ENCODE results near the gene SEC22C.

SEC22C gene

DNA sequence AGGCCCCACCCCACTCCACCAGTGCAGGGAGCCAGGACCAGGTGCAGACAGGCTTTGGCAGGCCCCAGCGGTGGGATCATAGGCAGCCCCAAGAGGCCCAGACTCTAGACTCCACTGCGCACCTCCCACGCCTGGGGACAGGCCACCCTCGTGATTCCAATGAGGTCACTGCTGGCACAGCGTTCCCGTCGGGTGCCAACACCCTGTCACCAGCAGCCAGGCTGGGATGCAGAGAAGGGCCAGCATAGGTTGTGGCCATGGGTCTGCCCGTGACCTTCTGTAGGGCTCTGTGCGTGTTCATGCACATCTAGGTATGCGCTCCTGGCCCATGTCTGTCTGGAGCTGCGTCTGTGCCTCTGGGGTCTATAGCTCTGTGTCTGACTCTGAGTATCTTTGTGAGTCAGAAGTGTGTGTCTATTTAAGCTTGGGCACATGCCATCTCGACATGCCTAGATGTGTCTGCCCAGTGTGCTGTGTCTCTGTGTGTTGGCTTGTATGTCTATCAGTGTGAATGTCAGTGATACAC, 66.3 kb downstream of the SEC22C start:
- no peak for ATAC-seq
- Mint-ChIP-seq H3K36me3 (no peaks in the 10 kb centered on the region), H3K4me1 (peaks cover 17% of the 10 kb centered on the region), H3K4me3 (no peak overlapping the region), H3K27ac (peak overlapping the region; percentile 11), H3K9me3 (no peaks in the 10 kb centered on the region)
- no peak for DNase-seq (ENCODE audit: low spot score in 2 of 2)

DNA sequence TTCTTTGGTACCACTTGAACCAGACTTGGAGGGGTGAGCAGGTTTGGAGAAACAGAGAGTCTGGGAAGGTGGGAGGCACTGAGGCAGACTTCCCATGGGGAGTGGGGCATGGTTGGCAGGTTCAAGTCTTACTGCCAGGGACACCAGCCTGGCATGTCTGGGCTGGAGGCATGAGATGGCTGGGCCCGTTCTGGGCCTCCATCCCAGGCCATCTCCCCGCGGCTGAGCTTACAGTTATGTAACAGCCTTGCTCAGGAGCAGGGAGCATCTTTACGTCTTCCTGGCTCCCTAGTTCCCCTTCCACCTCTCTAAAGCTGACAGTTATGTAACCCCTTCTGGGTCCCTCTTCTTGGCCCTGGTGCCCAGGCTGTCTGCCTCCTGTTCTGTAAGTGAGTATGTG, 66.9 kb downstream of the SEC22C start:
- H3K36me3 Mint-ChIP-seq, result no peaks in the 10 kb centered on the region
- DNase-seq (ENCODE audit: low spot score in 2 of 2) (no peak), ATAC-seq (no peak)
- no peak overlapping the region for H3K27ac Mint-ChIP-seq
- H3K4me1 Mint-ChIP-seq, result peaks cover 11% of the 10 kb centered on the region
- H3K9me3 Mint-ChIP-seq, result no peaks in the 10 kb centered on the region
- H3K4me3 Mint-ChIP-seq, result no peak overlapping the region

DNA sequence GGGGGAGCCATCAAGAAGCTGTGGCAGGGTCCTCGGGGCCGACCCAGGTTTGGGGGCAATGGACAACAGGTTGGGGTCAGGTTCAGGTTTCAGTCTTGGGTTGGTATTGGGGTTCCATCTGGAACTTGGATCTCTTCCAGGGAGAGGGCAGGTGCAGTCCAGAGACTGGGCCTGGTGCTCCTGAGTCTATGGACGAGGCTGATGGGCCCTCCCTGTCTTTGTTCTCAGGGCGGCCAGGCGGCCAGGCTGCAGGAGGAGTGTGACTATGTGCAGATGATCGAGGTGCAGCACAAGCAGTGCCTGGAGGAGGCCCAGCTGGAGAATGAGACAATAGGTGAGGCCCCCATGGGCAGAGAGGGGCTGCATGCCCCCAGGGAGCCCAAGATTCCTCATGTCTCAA, 68.2 kb downstream of the SEC22C start:
- Mint-ChIP-seq H3K4me3 (no peak overlapping the region), H3K27ac (no peak overlapping the region), H3K36me3 (no peaks in the 10 kb centered on the region), H3K4me1 (no peaks in the 10 kb centered on the region), H3K9me3 (no peaks in the 10 kb centered on the region)
- ATAC-seq (no peak), DNase-seq (ENCODE audit: low spot score in 2 of 2) (no peak)

DNA sequence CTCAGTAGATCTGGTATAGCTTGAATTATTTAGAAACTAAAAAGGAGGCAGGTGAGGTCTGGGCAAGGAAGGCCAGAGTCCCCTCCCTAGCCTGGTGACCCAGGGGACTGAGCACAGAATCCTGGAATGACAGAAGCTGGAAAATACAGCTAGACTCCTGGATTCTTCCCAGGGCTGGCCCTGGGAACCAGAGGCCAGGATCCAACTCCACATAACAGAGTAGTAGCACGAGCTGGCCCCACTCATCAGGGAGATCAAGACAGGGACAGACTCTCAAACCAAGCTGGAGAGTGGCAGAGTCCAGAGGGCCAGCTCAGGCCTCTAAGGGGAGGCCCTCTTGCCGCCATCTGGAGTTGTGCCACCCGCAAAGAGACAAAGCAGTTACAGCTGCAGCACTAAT, 68.6 kb downstream of the SEC22C start:
- H3K9me3 Mint-ChIP-seq, result no peaks in the 10 kb centered on the region
- no peaks in the 10 kb centered on the region for H3K4me1 Mint-ChIP-seq
- H3K4me3 Mint-ChIP-seq, result no peak overlapping the region
- H3K27ac Mint-ChIP-seq, result no peak overlapping the region
- ATAC-seq, result no peak
- no peaks in the 10 kb centered on the region for H3K36me3 Mint-ChIP-seq
- no peak for DNase-seq (ENCODE audit: low spot score in 2 of 2)

DNA sequence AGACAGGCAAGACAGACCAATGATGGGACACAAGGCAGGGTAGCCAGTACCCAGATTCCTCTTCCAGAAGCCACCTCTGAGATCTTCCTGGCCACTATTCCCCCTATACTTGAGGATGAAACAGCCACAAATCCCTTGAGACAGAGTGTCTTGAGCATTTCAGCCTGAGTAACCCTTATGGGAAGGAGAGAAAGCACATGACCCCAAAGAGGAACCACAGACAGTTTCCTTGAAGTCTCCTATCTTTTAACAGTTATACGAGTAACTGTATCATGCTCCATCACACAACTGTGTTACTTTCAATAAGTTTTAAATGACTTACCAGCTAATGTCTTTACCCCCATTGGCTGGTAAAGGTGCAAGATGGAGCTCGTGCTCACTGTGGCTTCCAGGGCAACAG, 70.0 kb downstream of the SEC22C start:
- Mint-ChIP-seq H3K36me3 (no peaks in the 10 kb centered on the region), H3K27ac (peak overlapping the region; percentile 17), H3K4me3 (no peak overlapping the region), H3K4me1 (peaks cover 5% of the 10 kb centered on the region), H3K9me3 (no peaks in the 10 kb centered on the region)
- no peak for DNase-seq (ENCODE audit: low spot score in 2 of 2)
- ATAC-seq, result no peak

DNA sequence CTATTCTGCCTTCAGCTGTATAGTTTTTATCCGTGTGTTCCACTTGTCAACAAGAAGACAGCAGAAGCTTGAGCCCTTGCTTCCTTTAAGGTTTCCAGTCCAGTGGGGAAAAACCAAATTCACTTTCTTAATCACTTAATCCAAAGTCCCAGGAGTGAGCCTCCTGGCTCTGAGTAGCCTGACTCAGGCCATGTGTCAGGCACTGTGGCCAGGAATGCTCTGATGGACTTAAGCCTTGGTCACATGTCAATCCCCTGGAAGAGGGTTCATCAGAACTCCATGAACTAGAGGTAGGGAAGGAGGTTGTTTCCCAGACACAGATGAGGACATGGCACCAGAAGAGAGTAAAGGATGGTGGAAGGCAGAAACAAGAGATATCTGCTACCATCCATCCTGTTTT, 70.6 kb downstream of the SEC22C start:
- no peaks in the 10 kb centered on the region for H3K36me3 Mint-ChIP-seq
- DNase-seq (ENCODE audit: low spot score in 2 of 2) (no peak), ATAC-seq (no peak)
- no peaks in the 10 kb centered on the region for H3K9me3 Mint-ChIP-seq
- peak overlapping the region; percentile 17 for H3K27ac Mint-ChIP-seq
- no peak overlapping the region for H3K4me3 Mint-ChIP-seq
- peaks cover 5% of the 10 kb centered on the region for H3K4me1 Mint-ChIP-seq

DNA sequence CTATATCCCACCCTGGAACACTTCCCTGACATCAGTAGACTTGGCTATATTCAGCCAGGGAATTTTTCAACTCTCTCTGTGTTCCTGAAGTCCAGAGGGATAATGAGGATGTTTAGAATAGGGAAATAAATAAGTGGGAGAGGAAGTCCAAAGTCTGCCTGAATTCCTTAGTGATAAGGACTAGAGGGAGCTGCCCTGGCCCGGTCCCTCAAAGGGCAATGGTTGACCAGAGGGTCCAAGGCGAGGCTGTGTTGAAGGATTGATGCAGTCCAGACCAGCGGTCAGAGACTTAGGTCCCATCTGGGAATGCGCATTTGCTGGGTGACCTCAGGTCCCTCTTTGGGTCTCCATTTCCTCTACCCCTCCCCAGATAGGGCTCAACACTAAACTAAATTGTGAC, 71.4 kb downstream of the SEC22C start:
- no peak overlapping the region for H3K4me3 Mint-ChIP-seq
- no peaks in the 10 kb centered on the region for H3K9me3 Mint-ChIP-seq
- H3K4me1 Mint-ChIP-seq, result peaks cover 5% of the 10 kb centered on the region
- H3K27ac Mint-ChIP-seq, result no peak overlapping the region
- H3K36me3 Mint-ChIP-seq, result no peaks in the 10 kb centered on the region
- DNase-seq (ENCODE audit: low spot score in 2 of 2) (no peak), ATAC-seq (no peak)

DNA sequence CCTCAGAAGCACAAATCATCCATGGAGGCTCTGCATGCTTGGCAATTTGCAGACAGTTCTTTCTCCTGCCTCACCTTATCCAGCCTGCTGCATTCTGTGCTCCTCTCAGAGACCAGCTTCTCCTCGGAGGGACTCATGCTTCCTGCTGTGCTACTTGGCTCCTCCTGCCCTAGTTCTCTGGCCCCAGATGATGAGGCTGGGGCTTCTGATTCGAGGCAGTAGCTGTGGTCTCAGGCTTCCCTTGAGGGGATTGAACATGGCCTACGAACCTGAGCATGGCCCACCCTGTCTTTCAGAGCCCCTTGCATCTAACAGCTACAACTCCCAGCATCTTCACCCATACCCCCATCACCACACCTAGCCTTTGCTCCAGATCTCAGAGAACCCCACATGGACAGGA, 72.7 kb downstream of the SEC22C start:
- H3K36me3 Mint-ChIP-seq, result no peaks in the 10 kb centered on the region
- H3K27ac Mint-ChIP-seq, result no peak overlapping the region
- H3K9me3 Mint-ChIP-seq, result no peaks in the 10 kb centered on the region
- H3K4me3 Mint-ChIP-seq, result no peak overlapping the region
- peaks cover 5% of the 10 kb centered on the region for H3K4me1 Mint-ChIP-seq
- DNase-seq (ENCODE audit: low spot score in 2 of 2) (no peak), ATAC-seq (no peak)

DNA sequence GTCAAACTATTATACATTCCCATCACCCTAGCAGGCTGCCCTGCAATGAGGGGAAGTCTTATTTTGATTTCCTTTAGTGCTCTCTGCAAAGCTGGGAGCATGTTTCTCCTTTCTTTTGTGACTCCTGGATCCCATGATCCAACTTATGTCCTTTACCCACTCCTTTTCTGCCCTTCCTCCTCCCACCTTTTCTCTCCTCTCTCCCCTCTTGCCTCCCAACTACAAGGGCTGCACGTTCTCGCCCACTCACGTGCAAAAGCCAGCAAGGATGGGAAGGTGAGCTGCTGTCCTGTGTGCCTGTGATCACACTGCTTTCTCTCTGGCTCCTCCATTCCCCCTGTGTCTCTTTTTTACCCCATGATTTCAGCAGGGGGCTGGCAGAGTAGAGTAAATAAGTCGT, 73.2 kb downstream of the SEC22C start:
- Mint-ChIP-seq H3K4me3 (no peak overlapping the region), H3K9me3 (no peaks in the 10 kb centered on the region), H3K27ac (no peak overlapping the region), H3K36me3 (no peaks in the 10 kb centered on the region), H3K4me1 (peaks cover 5% of the 10 kb centered on the region)
- DNase-seq (ENCODE audit: low spot score in 2 of 2), result no peak
- ATAC-seq, result no peak

DNA sequence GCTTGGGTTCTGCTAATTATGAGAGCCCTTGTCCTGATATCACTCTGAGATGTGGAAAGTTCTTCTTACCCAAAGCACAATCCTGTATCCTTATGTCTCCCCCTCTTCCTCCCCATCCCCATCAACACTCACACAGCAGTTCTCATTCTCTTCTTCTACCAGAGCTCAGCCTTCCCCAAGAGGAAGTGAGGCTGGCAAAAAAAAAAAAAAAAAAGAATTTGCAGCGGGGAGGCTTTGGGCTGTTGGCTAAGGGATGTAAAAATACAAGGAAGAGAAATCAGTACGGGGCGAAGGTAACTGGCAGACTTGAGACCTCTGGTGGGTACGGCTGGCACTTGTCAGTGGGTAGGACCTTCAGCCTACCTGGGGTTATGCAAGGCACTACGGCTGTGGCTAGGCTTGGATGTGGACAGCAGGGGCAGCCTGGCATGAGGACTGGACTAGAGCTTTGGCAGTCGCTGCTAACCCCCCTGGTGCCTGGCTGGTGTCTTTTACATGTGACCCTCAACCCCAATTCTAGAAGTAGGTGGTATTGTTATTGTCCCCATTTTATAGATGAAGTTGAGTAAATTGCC, 73.9 kb downstream of the SEC22C start:
- Mint-ChIP-seq H3K4me3 (no peak overlapping the region), H3K27ac (no peak overlapping the region), H3K9me3 (no peaks in the 10 kb centered on the region), H3K4me1 (peaks cover 12% of the 10 kb centered on the region), H3K36me3 (no peaks in the 10 kb centered on the region)
- DNase-seq (ENCODE audit: low spot score in 2 of 2), result no peak
- no peak for ATAC-seq

DNA sequence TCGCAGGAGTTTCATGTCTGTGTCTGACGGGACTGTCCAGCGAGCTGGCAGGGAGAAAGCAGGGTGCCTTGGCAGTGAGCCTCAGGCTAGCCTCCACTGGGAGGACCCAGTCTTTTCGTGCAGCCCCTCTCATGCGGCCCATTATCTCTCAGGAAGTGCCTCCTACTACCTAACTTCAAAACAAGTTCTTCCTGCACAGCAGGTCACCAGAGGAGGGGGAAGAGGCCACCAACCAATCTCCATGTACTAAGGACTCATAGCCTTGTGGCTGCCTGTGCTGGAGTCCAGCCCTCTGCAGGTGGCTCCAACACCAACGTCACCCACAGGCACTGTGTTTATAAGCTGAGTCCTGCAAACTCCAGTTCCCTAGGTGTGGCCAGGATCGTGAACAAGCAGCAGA, 74.5 kb downstream of the SEC22C start:
- DNase-seq (ENCODE audit: low spot score in 2 of 2) (no peak), ATAC-seq (no peak)
- H3K9me3 Mint-ChIP-seq, result no peaks in the 10 kb centered on the region
- no peaks in the 10 kb centered on the region for H3K36me3 Mint-ChIP-seq
- no peak overlapping the region for H3K4me3 Mint-ChIP-seq
- H3K4me1 Mint-ChIP-seq, result peaks cover 14% of the 10 kb centered on the region
- H3K27ac Mint-ChIP-seq, result no peak overlapping the region

DNA sequence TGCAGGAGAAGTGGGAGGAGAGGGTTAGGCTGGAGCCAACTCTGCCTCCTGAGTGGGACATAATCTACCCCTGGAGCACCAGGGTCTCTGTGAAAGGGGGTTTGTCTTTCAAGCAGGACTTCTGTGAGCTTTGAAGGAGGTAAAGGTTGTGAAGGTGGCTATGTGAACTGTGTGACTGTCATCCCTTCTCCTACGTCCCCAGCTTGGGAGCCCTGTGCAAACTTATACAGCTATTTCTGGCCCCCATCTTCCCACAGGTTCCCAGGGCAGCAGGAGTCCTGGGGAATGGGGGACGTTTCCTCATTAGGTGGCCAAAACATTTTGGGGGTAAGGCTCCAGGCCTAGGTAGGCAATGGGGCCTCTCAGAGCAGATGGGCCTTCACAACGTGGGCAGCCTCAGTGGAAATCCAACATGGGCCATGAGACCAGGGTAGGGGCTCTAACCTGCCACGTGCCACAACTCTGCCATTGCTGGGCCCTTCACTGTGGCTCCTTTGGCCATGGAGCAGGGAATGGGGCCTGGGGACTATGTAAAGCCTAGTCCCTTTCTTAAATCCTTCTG, 75.8 kb downstream of the SEC22C start:
- no peak for DNase-seq (ENCODE audit: low spot score in 2 of 2)
- no peaks in the 10 kb centered on the region for H3K9me3 Mint-ChIP-seq
- H3K4me3 Mint-ChIP-seq, result no peak overlapping the region
- peaks cover 28% of the 10 kb centered on the region for H3K4me1 Mint-ChIP-seq
- H3K36me3 Mint-ChIP-seq, result no peaks in the 10 kb centered on the region
- no peak for ATAC-seq
- H3K27ac Mint-ChIP-seq, result no peak overlapping the region

DNA sequence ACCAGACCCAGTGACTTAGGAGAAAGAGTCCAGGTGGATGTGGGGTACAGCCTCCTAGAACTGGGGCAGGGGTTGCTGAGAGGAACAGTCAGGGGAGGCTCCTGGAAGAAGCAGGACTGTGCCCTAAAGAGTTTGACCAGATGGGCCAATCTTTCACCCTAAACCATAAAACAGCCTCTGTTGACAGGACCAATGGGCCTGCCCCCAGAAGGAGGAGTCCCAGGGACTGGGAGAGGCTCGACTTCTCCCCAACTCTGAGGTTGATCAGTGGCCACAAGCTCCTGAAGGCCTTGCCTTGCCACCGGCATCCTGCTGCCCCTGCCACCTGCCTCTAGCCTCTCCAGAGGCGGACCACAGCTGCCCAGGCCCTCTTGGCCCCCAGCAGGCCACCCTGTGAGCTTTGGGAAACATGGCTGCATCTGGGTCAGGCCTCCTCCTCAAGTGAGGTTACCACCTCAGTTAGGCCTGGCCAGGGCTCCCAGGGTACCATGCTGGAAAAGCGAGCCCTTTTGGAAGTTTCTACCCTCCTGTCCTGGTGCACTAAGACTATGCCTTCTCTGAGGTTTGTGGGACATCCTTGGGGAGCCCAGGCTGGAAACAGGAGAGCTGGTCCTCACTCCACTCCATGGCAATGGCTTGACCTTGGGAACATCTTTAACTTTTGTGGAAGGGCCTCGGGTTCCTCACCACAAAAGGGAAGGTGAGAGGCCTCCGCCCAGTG, 76.5 kb downstream of the SEC22C start:
- no peak for DNase-seq (ENCODE audit: low spot score in 2 of 2)
- peaks cover 33% of the 10 kb centered on the region for H3K4me1 Mint-ChIP-seq
- H3K4me3 Mint-ChIP-seq, result no peak overlapping the region
- no peaks in the 10 kb centered on the region for H3K9me3 Mint-ChIP-seq
- ATAC-seq, result no peak
- no peaks in the 10 kb centered on the region for H3K36me3 Mint-ChIP-seq
- H3K27ac Mint-ChIP-seq, result no peak overlapping the region

DNA sequence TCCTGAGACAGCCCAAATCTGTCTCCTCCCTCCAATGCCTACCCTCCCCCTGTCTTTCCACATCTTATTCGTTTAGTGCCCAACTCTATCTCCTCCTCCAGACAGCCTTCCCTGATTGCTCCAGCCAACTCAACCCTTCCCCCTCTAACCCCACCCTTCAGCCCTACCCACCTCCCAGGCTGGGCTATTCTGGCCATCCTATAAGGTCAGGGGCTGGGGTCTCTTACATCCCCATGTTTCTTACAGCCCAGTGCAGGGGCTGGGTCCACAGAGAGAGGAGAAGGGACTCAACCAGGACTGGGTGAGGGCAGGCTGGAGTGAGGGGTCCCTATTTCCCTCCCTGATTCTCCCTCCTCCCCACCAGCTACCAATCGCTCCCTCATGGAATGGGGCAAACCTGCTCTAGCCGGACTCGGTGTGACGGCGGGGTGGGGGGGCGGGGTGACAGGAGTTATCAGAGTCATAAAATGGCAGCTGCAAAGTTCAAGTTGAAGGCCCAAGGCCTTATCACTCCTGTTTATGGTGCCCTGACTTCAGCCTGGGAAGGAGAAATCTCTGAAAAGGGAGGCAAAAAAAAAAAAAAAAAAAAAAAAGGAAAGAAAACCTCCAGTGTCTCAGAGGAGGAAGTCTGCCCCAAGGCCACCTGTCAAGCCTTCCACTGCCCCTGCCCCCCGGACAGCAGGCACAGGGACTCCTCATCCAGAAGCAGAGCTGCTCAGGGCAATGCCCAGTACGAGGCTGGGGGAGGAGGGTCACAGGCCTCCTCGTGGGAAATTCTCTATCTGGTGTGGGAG, 77.2 kb downstream of the SEC22C start:
- no peak for DNase-seq (ENCODE audit: low spot score in 2 of 2)
- H3K4me3 Mint-ChIP-seq, result peak overlapping the region; percentile 90
- no peaks in the 10 kb centered on the region for H3K36me3 Mint-ChIP-seq
- no peak for ATAC-seq
- H3K4me1 Mint-ChIP-seq, result peaks cover 35% of the 10 kb centered on the region
- H3K27ac Mint-ChIP-seq, result no peak overlapping the region
- no peaks in the 10 kb centered on the region for H3K9me3 Mint-ChIP-seq

DNA sequence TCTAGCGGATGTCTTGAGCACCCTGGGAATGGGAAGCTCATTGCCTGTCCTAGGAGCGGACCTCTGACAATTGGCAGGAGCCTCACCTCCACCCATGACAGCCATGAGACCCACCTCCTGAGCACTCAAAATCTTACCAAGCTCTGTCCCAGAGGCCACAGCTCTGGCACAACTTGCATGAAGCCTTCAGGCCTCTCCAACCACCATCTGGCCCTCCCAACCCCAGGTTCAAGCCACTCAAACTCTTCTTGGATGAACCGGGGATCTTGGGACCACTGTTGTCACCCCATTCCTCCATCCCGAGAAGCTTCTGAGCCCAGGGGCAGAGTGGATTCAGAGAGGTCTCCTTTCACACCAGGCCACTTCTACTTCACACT, 77.8 kb downstream of the SEC22C start:
- Mint-ChIP-seq H3K9me3 (no peaks in the 10 kb centered on the region), H3K36me3 (no peaks in the 10 kb centered on the region), H3K4me1 (peaks cover 41% of the 10 kb centered on the region), H3K4me3 (peak overlapping the region; percentile 90), H3K27ac (no peak overlapping the region)
- DNase-seq (ENCODE audit: low spot score in 2 of 2) (peak in 1 of 2 donors; percentile 38), ATAC-seq (no peak)
